Mesenchymal stem cell (in vitro differentiated cells and primary cell): Measurements from ENCODE around the gene OR6M1.

Experiments
- DNase-seq: peaks from one replicate; pipeline ENCODE4 v3.0.0-alpha.2; 2013
- H2AFZ ChIP-seq: one replicate; pipeline ENCODE4 v1.6.1; 2013; ENCODE audit warnings: low read depth, mild to moderate bottlenecking, control low read depth, inconsistent platforms, low read length, moderate library complexity
- H2AK5ac ChIP-seq: 2 replicates; pipeline ENCODE4 v1.6.1; 2013; ENCODE audit warnings: low read length, moderate library complexity, mild to moderate bottlenecking, inconsistent platforms; ENCODE audit not compliant: severe bottlenecking
- H2BK120ac ChIP-seq: one replicate; pipeline ENCODE4 v1.6.1; 2013; ENCODE audit warnings: low read depth, mild to moderate bottlenecking, inconsistent platforms, low read length, moderate library complexity
- H2BK12ac ChIP-seq, 2 experiments: one replicate each; pipeline ENCODE4 v1.6.1; 2013; ENCODE audit warnings: inconsistent platforms in 2 of 2, low read length in 2 of 2, mild to moderate bottlenecking in 2 of 2, moderate library complexity in 2 of 2, control low read depth in 1 of 2
- H2BK15ac ChIP-seq: one replicate; pipeline ENCODE4 v1.6.1; 2013; ENCODE audit warnings: mild to moderate bottlenecking, low read depth, inconsistent platforms; ENCODE audit not compliant: poor library complexity, severe bottlenecking
- H2BK5ac ChIP-seq: 2 replicates; pipeline ENCODE4 v1.6.1; 2013; ENCODE audit warnings: low read depth, mild to moderate bottlenecking, low read length, control low read depth, inconsistent platforms; ENCODE audit not compliant: poor library complexity, severe bottlenecking
- H3K14ac ChIP-seq, 2 experiments: one replicate each; pipeline ENCODE4 v1.6.1; 2013; ENCODE audit warnings: inconsistent platforms in 2 of 2, low read length in 2 of 2, control low read depth in 1 of 2, mild to moderate bottlenecking in 1 of 2, moderate library complexity in 1 of 2
- H3K18ac ChIP-seq, 2 experiments: one replicate each; pipeline ENCODE4 v1.6.1; 2013; ENCODE audit warnings: inconsistent platforms in 2 of 2, low read length in 2 of 2, control low read depth in 1 of 2, low read depth in 1 of 2, mild to moderate bottlenecking in 1 of 2
- H3K23ac ChIP-seq, 2 experiments: one replicate each; pipeline ENCODE4 v1.6.1; 2013; ENCODE audit warnings: inconsistent platforms in 2 of 2, low read length in 2 of 2, mild to moderate bottlenecking in 2 of 2, moderate library complexity in 2 of 2, control low read depth in 1 of 2
- H3K27ac ChIP-seq: 2 replicates; pipeline ENCODE4 v1.5.1; 2013; ENCODE audit warnings: mild to moderate bottlenecking, moderate library complexity, low read length, control low read depth, inconsistent platforms; ENCODE audit not compliant: poor library complexity, severe bottlenecking
- H3K27me3 ChIP-seq, 2 experiments: 2 replicates each; pipeline versions ENCODE4 v1.6.1 to v1.7.0; 2013; ENCODE audit warnings: low read length in 2 of 2, mild to moderate bottlenecking in 2 of 2, moderate library complexity in 2 of 2, control low read depth in 1 of 2, inconsistent platforms in 1 of 2; ENCODE audit not compliant: control insufficient read depth in 1 of 2, insufficient read depth in 1 of 2
- H3K36me3 ChIP-seq, 2 experiments: 2 replicates each; pipeline versions ENCODE4 v1.6.1 to v1.7.0; 2013; ENCODE audit warnings: low read length in 2 of 2, control low read depth in 1 of 2, inconsistent platforms in 1 of 2, low read depth in 1 of 2, mild to moderate bottlenecking in 1 of 2; ENCODE audit not compliant: insufficient read depth in 2 of 2, control insufficient read depth in 1 of 2
- H3K4ac ChIP-seq, 2 experiments: one replicate each; pipeline ENCODE4 v1.6.1; 2013; ENCODE audit warnings: inconsistent platforms in 2 of 2, low read length in 2 of 2, mild to moderate bottlenecking in 2 of 2, moderate library complexity in 2 of 2, control low read depth in 1 of 2, low read depth in 1 of 2
- H3K4me1 ChIP-seq: 2 replicates; pipeline ENCODE4 v1.6.1; 2013; ENCODE audit warnings: low read depth, low read length, control low read depth; ENCODE audit not compliant: control insufficient read depth, insufficient read depth
- H3K4me2 ChIP-seq: 2 replicates; pipeline ENCODE4 v1.6.1; 2013; ENCODE audit warnings: low read length, mild to moderate bottlenecking, inconsistent platforms; ENCODE audit not compliant: poor library complexity, severe bottlenecking
- H3K4me3 ChIP-seq, 2 experiments: 2 replicates each; pipeline versions ENCODE4 v1.5.1 to v1.7.0; 2013; ENCODE audit warnings: low read length in 2 of 2, mild to moderate bottlenecking in 2 of 2, control low read depth in 1 of 2, low read depth in 1 of 2; ENCODE audit not compliant: insufficient read depth in 1 of 2
- H3K79me1 ChIP-seq: replicated peaks from 2 replicates; pipeline ENCODE4 v1.6.1; 2013; ENCODE audit warnings: mild to moderate bottlenecking, control low read depth, low read length, inconsistent platforms; ENCODE audit not compliant: poor library complexity, severe bottlenecking
- H3K9ac ChIP-seq: 2 replicates; pipeline ENCODE4 v1.7.0; 2013; ENCODE audit warnings: mild to moderate bottlenecking, low read length, moderate library complexity
- H3K9me3 ChIP-seq: 2 replicates; pipeline ENCODE4 v1.7.0; 2013; ENCODE audit warnings: mild to moderate bottlenecking, low read length; ENCODE audit not compliant: control insufficient read depth
- H4K8ac ChIP-seq: one replicate; pipeline ENCODE4 v1.6.1; 2013; ENCODE audit warnings: inconsistent platforms, mild to moderate bottlenecking, low read length, moderate library complexity
- H4K91ac ChIP-seq: one replicate; pipeline ENCODE4 v1.6.1; 2013; ENCODE audit warnings: mild to moderate bottlenecking, low read length, inconsistent platforms
- WGBS: methylation state at CpG from one replicate; pipeline ENCODE4 v1.1.7; 2013; ENCODE audit warnings: mixed read lengths; 5-methylcytosine and 5-hydroxymethylcytosine counted together

The OR6M1 gene

GRCh38 chr11:123775289-123775688, 30.9 kb downstream of the OR6M1 start:
- Histone ChIP-seq H3K79me1 (no peaks in the 10 kb centered on the region), H3K23ac (no peak overlapping the region), H2BK15ac (no peak overlapping the region), H3K27ac (no peak overlapping the region), H2BK120ac (no peak overlapping the region), H3K14ac (no peak overlapping the region), H3K9me3 (no peaks in the 10 kb centered on the region), H4K8ac (no peak overlapping the region), H2BK12ac (no peak overlapping the region), H3K4me3 (no peak overlapping the region), H3K4ac (no peak overlapping the region), H3K4me1 (no peaks in the 10 kb centered on the region), H3K9ac (no peak overlapping the region), H2AFZ (no peak overlapping the region), H3K36me3 (no peaks in the 10 kb centered on the region), H3K4me2 (no peak overlapping the region), H2AK5ac (no peak overlapping the region), H4K91ac (no peak overlapping the region), H3K18ac (no peak overlapping the region), H3K27me3 (no peaks in the 10 kb centered on the region), H2BK5ac (no peak overlapping the region)
- 60% methylated on average over 1 of the region's 1 CpG for WGBS
- no peak for DNase-seq

GRCh38 chr11:123773959-123774358, 32.2 kb downstream of the OR6M1 start:
- Histone ChIP-seq H3K27me3 (no peaks in the 10 kb centered on the region), H3K4me1 (no peaks in the 10 kb centered on the region), H4K91ac (no peak overlapping the region), H2AK5ac (no peak overlapping the region), H4K8ac (no peak overlapping the region), H2AFZ (no peak overlapping the region), H3K9ac (no peak overlapping the region), H3K79me1 (no peaks in the 10 kb centered on the region), H3K14ac (no peak overlapping the region), H3K23ac (no peak overlapping the region), H2BK120ac (no peak overlapping the region), H3K9me3 (no peaks in the 10 kb centered on the region), H2BK5ac (no peak overlapping the region), H3K36me3 (no peaks in the 10 kb centered on the region), H3K27ac (no peak overlapping the region), H3K4me3 (no peak overlapping the region), H3K4ac (no peak overlapping the region), H2BK15ac (no peak overlapping the region), H2BK12ac (no peak overlapping the region), H3K4me2 (no peak overlapping the region), H3K18ac (no peak overlapping the region)
- no peak for DNase-seq
- WGBS, result no CpG with 5 or more reads among the region's 1 CpG

- H3K9ac ChIP-seq, result no peak overlapping the region
- no peaks in the 10 kb centered on the region for H3K36me3 ChIP-seq
- H3K27me3 ChIP-seq, result no peaks in the 10 kb centered on the region
- H3K23ac ChIP-seq, result no peak overlapping the region
- no peaks in the 10 kb centered on the region for H3K79me1 ChIP-seq
- H3K27ac ChIP-seq, result no peak overlapping the region
- no peak overlapping the region for H2AFZ ChIP-seq
- no peak overlapping the region for H2AK5ac ChIP-seq
- no peaks in the 10 kb centered on the region for H3K4me1 ChIP-seq
- no peak overlapping the region for H2BK15ac ChIP-seq
- H4K91ac ChIP-seq, result no peak overlapping the region
- no peak overlapping the region for H3K4me2 ChIP-seq
- H3K4me3 ChIP-seq, result no peak overlapping the region
- H3K9me3 ChIP-seq, result no peaks in the 10 kb centered on the region
- 46% methylated on average over 2 of the region's 2 CpGs for WGBS
- H2BK12ac ChIP-seq, result no peak overlapping the region
- no peak overlapping the region for H4K8ac ChIP-seq
- H2BK120ac ChIP-seq, result no peak overlapping the region
- no peak overlapping the region for H2BK5ac ChIP-seq
- H3K4ac ChIP-seq, result no peak overlapping the region
- no peak overlapping the region for H3K18ac ChIP-seq
- DNase-seq, result no peak
- no peak overlapping the region for H3K14ac ChIP-seq
These were observed 33.1 kb downstream of the OR6M1 start for GRCh38 chr11:123773026-123773425.

GRCh38 chr11:123771664-123772063, 34.5 kb downstream of the OR6M1 start:
- Histone ChIP-seq H3K14ac (no peak overlapping the region), H3K36me3 (no peaks in the 10 kb centered on the region), H2BK15ac (no peak overlapping the region), H2AFZ (no peak overlapping the region), H2BK120ac (no peak overlapping the region), H3K18ac (no peak overlapping the region), H3K4me2 (no peak overlapping the region), H4K91ac (no peak overlapping the region), H2AK5ac (no peak overlapping the region), H3K4me3 (no peak overlapping the region), H3K4me1 (no peaks in the 10 kb centered on the region), H3K79me1 (no peaks in the 10 kb centered on the region), H2BK5ac (no peak overlapping the region), H3K27me3 (no peaks in the 10 kb centered on the region), H4K8ac (no peak overlapping the region), H3K4ac (no peak overlapping the region), H3K27ac (no peak overlapping the region), H3K23ac (no peak overlapping the region), H3K9me3 (no peaks in the 10 kb centered on the region), H3K9ac (no peak overlapping the region), H2BK12ac (no peak overlapping the region)
- DNase-seq, result no peak
- 75% methylated on average over 1 of the region's 3 CpGs for WGBS
